CD14-positive monocyte (primary cell): ENCODE data around the gene KCNMA1. TPM values are rescaled to one million over a fixed set of nuclear protein-coding genes. Genes with fewer than 3 reads are reported as not detected.

ENCODE experiments used
- DNase-seq, 3 donors: peaks; one replicate each; pipeline ENCODE4 v3.0.0-alpha.2; 2011 to 2022
- H2AFZ ChIP-seq: 2 replicates; pipeline ENCODE4 v1.6.0; 2012; ENCODE audit warnings: mild to moderate bottlenecking, low read depth, low read length, inconsistent platforms; ENCODE audit not compliant: insufficient read depth, poor library complexity, severe bottlenecking
- H3K27ac ChIP-seq, 2 donors: 1 replicate in 1 of 2; 2 replicates in 1 of 2; pipeline ENCODE4 v1.5.1; 2012 to 2013; ENCODE audit warnings: low read length in 2 of 2, control low read depth in 1 of 2, inconsistent platforms in 1 of 2, low read depth in 1 of 2, mild to moderate bottlenecking in 1 of 2
- H3K27me3 ChIP-seq, 2 donors: one replicate each; pipeline versions ENCODE4 v1.6.0 to v1.6.1; 2011 to 2013; ENCODE audit warnings: low read length in 2 of 2; ENCODE audit not compliant: control insufficient read depth in 2 of 2, insufficient read depth in 2 of 2
- H3K36me3 ChIP-seq, 2 donors: replicated peaks in 1 of 2; 1 replicate in 1 of 2; 2 replicates in 1 of 2; pipeline versions ENCODE4 v1.5.1 to v1.6.1; 2012 to 2013; ENCODE audit warnings: low read length in 2 of 2, control low read depth in 1 of 2, inconsistent platforms in 1 of 2, mild to moderate bottlenecking in 1 of 2; ENCODE audit not compliant: insufficient read depth in 2 of 2, control insufficient read depth in 1 of 2
- H3K4me1 ChIP-seq, 2 donors: 1 replicate in 1 of 2; 2 replicates in 1 of 2; pipeline versions ENCODE4 v1.5.1 to v1.6.1; 2012 to 2013; ENCODE audit warnings: low read length in 2 of 2, control low read depth in 1 of 2, inconsistent platforms in 1 of 2, mild to moderate bottlenecking in 1 of 2, moderate library complexity in 1 of 2; ENCODE audit not compliant: insufficient read depth in 2 of 2, control insufficient read depth in 1 of 2
- H3K4me2 ChIP-seq: replicated peaks from 2 replicates; pipeline ENCODE3; 2012; ENCODE audit warnings: low read length, moderate library complexity, mild to moderate bottlenecking; ENCODE audit not compliant: poor library complexity, severe bottlenecking; ENCODE audit errors: extremely low read depth
- H3K4me3 ChIP-seq, 3 experiments: fragments of 200-600 bp in 1 of 3; sonication (generic) in 1 of 3; replicated peaks in 1 of 3; 1 replicate in 2 of 3; 2 replicates in 1 of 3; pipeline ENCODE4 v1.5.1; 2011 to 2013; ENCODE audit warnings: low read length in 3 of 3, mild to moderate bottlenecking in 3 of 3, control low read depth in 2 of 3, low read depth in 2 of 3, inconsistent platforms in 1 of 3, moderate library complexity in 1 of 3
- H3K79me2 ChIP-seq: 2 replicates; pipeline ENCODE4 v1.6.0; 2012; ENCODE audit warnings: mild to moderate bottlenecking, control low read depth, inconsistent platforms, low read length, moderate library complexity; ENCODE audit not compliant: insufficient read depth
- H3K9ac ChIP-seq: 2 replicates; pipeline ENCODE4 v1.6.0; 2017; ENCODE audit warnings: low read length, mild to moderate bottlenecking; ENCODE audit not compliant: insufficient read depth, poor library complexity, severe bottlenecking
- H3K9me3 ChIP-seq, 2 donors: replicated peaks in 1 of 2; 1 replicate in 1 of 2; 2 replicates in 1 of 2; pipeline versions ENCODE4 v1.5.1 to v1.6.1; 2012 to 2013; ENCODE audit warnings: low read length in 2 of 2, control low read depth in 1 of 2; ENCODE audit not compliant: control insufficient read depth in 1 of 2, insufficient read depth in 1 of 2
- H4K20me1 ChIP-seq: 2 replicates; pipeline ENCODE4 v1.6.0; 2012; ENCODE audit warnings: mild to moderate bottlenecking, low read length, control low read depth, moderate library complexity; ENCODE audit not compliant: insufficient read depth
- H3K27ac Mint-ChIP-seq, 7 donors: one replicate each; pipeline ENCODE4 v1.8.0; 2020; ENCODE audit warnings: mild to moderate bottlenecking in 7 of 7, mixed read lengths in 7 of 7, moderate library complexity in 6 of 7, inconsistent platforms in 2 of 7
- H3K27me3 Mint-ChIP-seq, 3 donors: one replicate each; pipeline ENCODE4 v1.8.0; 2021 to 2022; ENCODE audit warnings: low read depth in 3 of 3, mild to moderate bottlenecking in 3 of 3, mixed read lengths in 3 of 3, moderate library complexity in 3 of 3, inconsistent platforms in 1 of 3
- H3K36me3 Mint-ChIP-seq, 2 donors: one replicate each; pipeline ENCODE4 v1.8.0; 2020; ENCODE audit warnings: mixed read lengths in 2 of 2, inconsistent platforms in 1 of 2, mild to moderate bottlenecking in 1 of 2
- H3K4me1 Mint-ChIP-seq: one replicate; pipeline ENCODE4 v1.8.0; 2020; ENCODE audit warnings: mild to moderate bottlenecking, mixed read lengths
- H3K4me3 Mint-ChIP-seq, 2 donors: one replicate each; pipeline ENCODE4 v1.8.0; 2020; ENCODE audit warnings: mild to moderate bottlenecking in 2 of 2, mixed read lengths in 2 of 2, moderate library complexity in 1 of 2
- H3K9me3 Mint-ChIP-seq, 7 donors: one replicate each; pipeline ENCODE4 v1.8.0; 2020 to 2022; ENCODE audit warnings: mixed read lengths in 7 of 7, mild to moderate bottlenecking in 6 of 7, moderate library complexity in 6 of 7, inconsistent platforms in 2 of 7
- CTCF ChIP-seq: fragments of 200-600 bp; IDR thresholded peaks from one replicate; pipeline ENCODE4 v1.8.0; 2022; ENCODE audit warnings: antibody characterized with exemption, mild to moderate bottlenecking
- WGBS: methylation state at CpG from one replicate; pipeline ENCODE4 v1.1.5; 2013; ENCODE audit warnings: missing lambda C conversion rate; ENCODE audit not compliant: insufficient coverage; 5-methylcytosine and 5-hydroxymethylcytosine counted together
- intact Hi-C, 2 donors: fragments of 100-400 bp; cut with micrococcal nuclease; formaldehyde crosslinking; loops; one replicate each; pipeline versions ENCODE4 v1.15.0 to v1.15.1; 2023
- polyA plus RNA-seq, 3 donors: library from polyadenylated mRNA; depleted of rRNA in 1 of 3; unstranded in 2 of 3; stranded (reverse) in 1 of 3; fragments of 300-500 nt in 2 of 3; fragments of >200 nt in 1 of 3; fragmentation: Illumina TruSeq in 2 of 3; gene quantifications; 1 replicate in 2 of 3; 2 replicates in 1 of 3; pipeline ENCODE4 v1.2.3, GENCODE V29; 2012 to 2021

Gene KCNMA1
- polyA plus RNA-seq, 3 donors = 0.11 to 1.0 TPM; not detected in 1

- no peaks in the 10 kb centered on the region for H3K79me2 ChIP-seq
- no peaks in the 10 kb centered on the region for H3K9me3 Mint-ChIP-seq
- no peak overlapping the region for H3K4me3 Mint-ChIP-seq
- no peak overlapping the region for H3K4me3 ChIP-seq
- peaks cover 24 to 31% of the 10 kb centered on the region in 2 donors for H3K4me1 ChIP-seq
- WGBS = no CpG with 5 or more reads among the region's 1 CpG
- H3K9me3 ChIP-seq = no peaks in the 10 kb centered on the region
- no peaks in the 10 kb centered on the region for H3K36me3 Mint-ChIP-seq
- DNase-seq = peak; percentile 15 to 48 (median 30)
- H2AFZ ChIP-seq = no peak overlapping the region
- intact Hi-C loops = no loop called here
- no peaks in the 10 kb centered on the region for H3K36me3 ChIP-seq
- H3K27me3 Mint-ChIP-seq = peaks cover 0 to 8% (median 5%) of the 10 kb centered on the region in 3 donors
- peaks cover 38% of the 10 kb centered on the region for H3K4me1 Mint-ChIP-seq
- no peak for TF ChIP-seq CTCF
- H3K27me3 ChIP-seq = no peaks in the 10 kb centered on the region
- no peak overlapping the region for H3K27ac ChIP-seq
- no peaks in the 10 kb centered on the region for H4K20me1 ChIP-seq
- H3K9ac ChIP-seq = no peak overlapping the region
- peak overlapping the region in 1 of 7 donors; percentile 12 for H3K27ac Mint-ChIP-seq
- H3K4me2 ChIP-seq = no peak overlapping the region
Measured at GRCh38 chr10:77032188-77032570, 605.4 kb downstream of the KCNMA1 start.

DNA sequence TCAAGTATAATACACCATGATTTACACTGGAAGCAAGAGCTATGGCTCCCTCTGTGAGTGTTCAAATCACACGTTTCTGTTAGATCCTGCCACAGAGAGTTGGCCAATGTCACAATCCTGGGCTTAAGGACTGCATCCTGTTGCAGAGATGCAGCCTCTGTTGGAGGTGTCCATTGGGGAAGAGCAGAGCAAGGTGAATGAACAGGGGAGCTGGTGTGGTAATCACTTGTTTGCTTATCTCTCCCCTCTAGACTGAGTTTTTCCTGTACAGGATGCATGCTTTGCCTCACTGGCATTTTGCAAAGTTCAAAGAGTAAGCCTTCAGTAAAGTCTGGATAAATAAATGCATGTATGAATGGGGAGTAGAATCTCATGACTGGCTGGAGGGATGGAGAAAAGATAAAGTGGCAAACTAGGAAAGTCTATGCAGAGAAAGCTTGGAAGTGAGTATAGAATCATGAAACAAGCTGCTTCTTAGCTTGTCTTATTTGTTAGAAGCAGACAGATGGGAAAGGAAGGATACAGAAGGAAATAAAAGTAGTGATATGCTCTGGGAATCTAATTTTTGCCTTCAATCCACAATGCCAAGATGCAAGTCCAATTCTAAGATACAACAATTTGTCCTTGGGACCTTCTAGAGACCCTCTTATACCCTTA lies 605.9 kb downstream of the KCNMA1 start:
- H3K4me2 ChIP-seq = no peak overlapping the region
- no peak overlapping the region for H3K4me3 ChIP-seq
- Mint-ChIP-seq H3K36me3 (no peaks in the 10 kb centered on the region), H3K9me3 (no peaks in the 10 kb centered on the region), H3K27ac (peak overlapping the region in 1 of 7 donors; percentile 12), H3K4me3 (no peak overlapping the region), H3K4me1 (peaks cover 39% of the 10 kb centered on the region), H3K27me3 (peaks cover 0 to 8% (median 5%) of the 10 kb centered on the region in 3 donors)
- peaks cover 24 to 31% of the 10 kb centered on the region in 2 donors for H3K4me1 ChIP-seq
- no peaks in the 10 kb centered on the region for H3K79me2 ChIP-seq
- intact Hi-C loops = no loop called here
- H3K36me3 ChIP-seq = no peaks in the 10 kb centered on the region
- H3K27ac ChIP-seq = no peak overlapping the region
- H3K9me3 ChIP-seq = no peaks in the 10 kb centered on the region
- no peaks in the 10 kb centered on the region for H3K27me3 ChIP-seq
- DNase-seq = no peak
- no peak for TF ChIP-seq CTCF
- no peak overlapping the region for H3K9ac ChIP-seq
- WGBS = no CpG with 5 or more reads among the region's 1 CpG
- H2AFZ ChIP-seq = no peak overlapping the region
- H4K20me1 ChIP-seq = no peaks in the 10 kb centered on the region
